ENCODE measurements around the gene TSHZ2. TPM values are rescaled to one million over a fixed set of nuclear protein-coding genes. Genes with fewer than 3 reads are reported as not detected.
"Not testable (repeated sequence)": the region's sequence is repeated elsewhere in the genome, so short reads cannot be mapped to it uniquely, and the experiment has no call there.

TSHZ2 gene
- total and polyA plus RNA-seq, 3 donors from 2014 or later, result 13.0 to 41.9 (median 40.4) TPM

DNA sequence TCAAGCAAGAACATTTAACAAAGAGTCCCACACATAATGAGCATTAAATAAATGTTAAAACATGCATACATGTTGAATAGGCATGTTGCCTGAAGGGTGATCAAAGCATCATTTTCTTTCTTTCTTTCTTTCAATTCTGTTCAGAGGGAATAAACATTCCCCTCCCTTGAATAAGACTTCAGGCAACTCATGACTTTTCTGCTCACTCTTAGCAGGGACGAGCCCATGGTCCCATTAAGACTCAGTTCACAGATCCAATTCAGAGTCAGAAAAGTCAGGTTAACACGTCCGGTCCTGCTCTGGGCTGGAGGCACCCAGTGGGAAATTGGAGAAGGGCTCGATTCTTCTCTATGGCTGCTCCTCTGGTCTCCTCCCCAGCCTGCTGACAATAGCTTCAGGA, 439.7 kb downstream of the TSHZ2 start:
- no peaks in the 10 kb centered on the region for H3K27me3 ChIP-seq
- peaks cover 33% of the 10 kb centered on the region for H3K4me1 ChIP-seq
- TF ChIP-seq, protein P1, sequence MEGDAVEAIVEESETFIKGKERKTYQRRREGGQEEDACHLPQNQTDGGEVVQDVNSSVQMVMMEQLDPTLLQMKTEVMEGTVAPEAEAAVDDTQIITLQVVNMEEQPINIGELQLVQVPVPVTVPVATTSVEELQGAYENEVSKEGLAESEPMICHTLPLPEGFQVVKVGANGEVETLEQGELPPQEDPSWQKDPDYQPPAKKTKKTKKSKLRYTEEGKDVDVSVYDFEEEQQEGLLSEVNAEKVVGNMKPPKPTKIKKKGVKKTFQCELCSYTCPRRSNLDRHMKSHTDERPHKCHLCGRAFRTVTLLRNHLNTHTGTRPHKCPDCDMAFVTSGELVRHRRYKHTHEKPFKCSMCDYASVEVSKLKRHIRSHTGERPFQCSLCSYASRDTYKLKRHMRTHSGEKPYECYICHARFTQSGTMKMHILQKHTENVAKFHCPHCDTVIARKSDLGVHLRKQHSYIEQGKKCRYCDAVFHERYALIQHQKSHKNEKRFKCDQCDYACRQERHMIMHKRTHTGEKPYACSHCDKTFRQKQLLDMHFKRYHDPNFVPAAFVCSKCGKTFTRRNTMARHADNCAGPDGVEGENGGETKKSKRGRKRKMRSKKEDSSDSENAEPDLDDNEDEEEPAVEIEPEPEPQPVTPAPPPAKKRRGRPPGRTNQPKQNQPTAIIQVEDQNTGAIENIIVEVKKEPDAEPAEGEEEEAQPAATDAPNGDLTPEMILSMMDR (IDR thresholded peaks at IDR 0.05), result no peak
- TF ChIP-seq POLR2A (IDR thresholded peaks at IDR 0.05), result no peak
- WGBS, 2 donors, result 28 to 46% methylated on average over 4 of the region's 4 CpGs
- DNase-seq, result no peak
- no peaks in the 10 kb centered on the region for H3K9me3 ChIP-seq
- H3K27ac ChIP-seq, result peak overlapping the region; percentile 17 to 26
- H3K36me3 ChIP-seq (ENCODE audit: low read depth, missing control alignments), result no peaks in the 10 kb centered on the region
- intact Hi-C loops (cut with DNase I; ENCODE audit: low total_unique reads), result no loop called here
- no peak overlapping the region for H3K4me3 ChIP-seq

DNA sequence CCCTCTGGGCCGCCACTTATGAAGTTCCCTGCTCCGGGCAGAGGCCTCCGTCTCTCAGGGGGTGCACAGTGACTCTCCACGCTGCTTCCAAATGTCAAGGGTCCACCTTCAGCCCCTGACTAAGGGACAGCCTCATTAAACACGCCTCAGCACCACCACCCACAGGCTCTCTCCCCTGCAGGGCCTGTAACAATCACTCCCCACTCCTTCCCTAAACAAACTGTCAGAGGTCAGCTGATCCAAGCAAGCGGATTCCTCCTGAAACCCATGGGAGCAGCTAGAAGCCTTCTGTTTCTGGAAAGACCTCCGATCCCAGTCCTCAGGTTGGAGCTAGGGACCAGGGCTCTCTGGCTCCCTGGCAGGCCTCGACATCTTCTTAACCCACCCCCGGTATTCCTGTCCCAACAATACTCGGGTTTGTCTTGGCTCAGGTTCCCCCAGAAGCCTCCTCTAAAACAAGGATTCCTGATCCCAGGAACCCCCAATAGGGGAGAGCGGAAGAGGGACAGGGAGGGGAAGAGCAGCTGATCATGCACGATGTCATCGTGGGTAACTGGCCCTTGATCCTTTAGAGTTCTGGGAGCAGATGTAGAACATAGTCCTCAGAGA, 440.5 kb downstream of the TSHZ2 start:
- intact Hi-C loops (cut with DNase I; ENCODE audit: low total_unique reads), result no loop called here
- Histone ChIP-seq H3K4me1 (peaks cover 33% of the 10 kb centered on the region), H3K36me3 (ENCODE audit: low read depth, missing control alignments) (no peaks in the 10 kb centered on the region), H3K4me3 (peak overlapping the region in 1 of 2 donors; percentile 3), H3K27me3 (no peaks in the 10 kb centered on the region), H3K9me3 (no peaks in the 10 kb centered on the region), H3K27ac (peak overlapping the region; percentile 17 to 26)
- no peak for DNase-seq
- WGBS, 2 donors, result 40 to 44% methylated on average over 12 to 13 of the region's 13 CpGs
- TF ChIP-seq, protein P1 (IDR thresholded peaks at IDR 0.05), result no peak
- no peak for TF ChIP-seq POLR2A (IDR thresholded peaks at IDR 0.05)

DNA sequence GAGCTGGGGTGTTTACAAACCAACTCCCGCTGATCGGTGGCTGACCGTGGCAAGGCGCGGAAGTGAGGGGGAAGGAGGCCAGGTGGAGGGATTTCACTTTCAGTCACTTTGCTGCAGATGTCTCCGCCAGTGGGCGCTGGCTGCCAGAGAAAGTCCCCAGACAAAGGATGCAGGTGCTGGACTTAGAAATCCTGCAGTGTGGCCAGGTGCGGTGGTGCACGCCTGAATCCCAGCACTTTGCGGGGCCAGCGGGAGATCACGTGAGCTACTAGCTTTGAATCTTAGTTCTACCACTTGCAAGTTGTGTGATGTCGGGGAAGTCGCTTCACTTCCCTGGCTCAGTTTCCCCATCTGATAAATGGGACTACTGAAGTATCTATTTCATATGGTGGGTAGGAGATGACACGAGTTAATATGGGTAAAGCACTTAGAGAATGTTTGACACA, 441.1 kb downstream of the TSHZ2 start:
- Histone ChIP-seq H3K4me1 (peaks cover 30% of the 10 kb centered on the region), H3K36me3 (ENCODE audit: low read depth, missing control alignments) (no peaks in the 10 kb centered on the region), H3K27me3 (no peaks in the 10 kb centered on the region), H3K4me3 (peak overlapping the region in 1 of 2 donors; percentile 3), H3K27ac (peak overlapping the region in 1 of 2 donors; percentile 17), H3K9me3 (no peaks in the 10 kb centered on the region)
- TF ChIP-seq, protein P1 (IDR thresholded peaks at IDR 0.05), result no peak
- TF ChIP-seq POLR2A (IDR thresholded peaks at IDR 0.05), result no peak
- 57 to 83% methylated on average over 15 of the region's 15 CpGs for WGBS, 2 donors
- peak; percentile 38 for DNase-seq
- intact Hi-C loops (cut with DNase I; ENCODE audit: low total_unique reads), result no loop called here

DNA sequence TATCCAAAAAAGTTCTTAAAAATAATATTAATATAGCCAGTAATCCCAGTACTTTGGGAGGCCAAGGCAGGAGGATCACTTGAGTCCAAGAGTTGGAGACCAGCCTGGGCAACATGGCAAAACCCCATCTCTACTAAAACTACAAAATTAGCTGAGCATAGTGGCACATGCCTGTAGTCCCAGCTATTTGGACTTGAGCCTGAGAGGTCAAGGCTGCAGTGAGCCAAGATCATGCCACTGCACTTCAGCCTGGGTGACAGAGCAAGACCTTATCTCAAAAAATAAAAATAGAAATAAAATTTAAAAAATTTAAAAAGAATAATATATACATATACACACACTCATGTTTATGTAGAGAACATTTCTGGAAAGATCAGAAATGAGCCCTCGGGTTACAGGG, 441.7 kb downstream of the TSHZ2 start:
- H3K4me3 ChIP-seq; H3K27ac ChIP-seq; H3K9me3 ChIP-seq; intact Hi-C loops (cut with DNase I; ENCODE audit: low total_unique reads); H3K27me3 ChIP-seq; H3K36me3 ChIP-seq (ENCODE audit: low read depth, missing control alignments); DNase-seq: not testable (repeated sequence)
- peaks cover 23% of the 10 kb centered on the region for H3K4me1 ChIP-seq
- WGBS, 2 donors, result 88 to 91% methylated on average over 1 of the region's 1 CpG

DNA sequence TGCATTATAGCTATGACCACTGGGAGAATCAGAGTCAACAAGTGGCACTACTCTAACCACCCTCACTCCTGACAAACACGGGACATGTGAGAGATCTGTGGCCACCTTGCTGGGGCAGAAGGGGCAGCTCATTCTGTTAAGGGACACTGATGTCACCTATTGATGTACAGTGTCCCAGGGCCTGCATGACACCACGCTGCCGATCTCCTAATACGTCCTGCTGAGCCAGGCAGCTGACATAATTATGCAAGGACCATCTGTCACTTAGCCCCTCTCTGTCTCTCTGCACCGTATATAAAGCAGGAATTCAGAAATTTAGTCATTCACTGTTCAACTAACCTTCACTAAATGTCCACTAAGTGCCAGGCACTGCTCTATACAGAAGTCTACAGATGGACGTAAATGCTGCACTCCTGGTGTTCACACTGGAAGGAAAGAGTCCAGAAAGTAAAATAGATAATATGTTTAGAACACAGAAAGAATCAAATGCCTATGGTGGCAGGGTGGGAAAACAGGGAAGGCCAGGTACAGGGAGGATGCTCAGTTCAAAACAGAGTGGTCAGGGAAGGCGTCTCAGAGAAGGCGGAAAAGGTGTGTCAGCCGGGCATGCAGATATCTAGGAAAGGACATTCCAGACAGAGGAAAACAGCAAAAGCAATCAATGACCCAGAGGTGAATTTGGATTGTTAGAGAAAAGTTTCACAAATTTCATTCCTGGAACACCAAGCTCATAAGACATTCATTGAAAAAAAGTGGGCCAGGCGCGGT, 447.7 kb downstream of the TSHZ2 start:
- no peak for DNase-seq
- Histone ChIP-seq H3K4me1 (peaks cover 7% of the 10 kb centered on the region), H3K27me3 (no peaks in the 10 kb centered on the region), H3K36me3 (ENCODE audit: low read depth, missing control alignments) (no peaks in the 10 kb centered on the region), H3K27ac (no peak overlapping the region), H3K9me3 (no peaks in the 10 kb centered on the region), H3K4me3 (no peak overlapping the region)
- WGBS, 2 donors, result 90 to 92% methylated on average over 11 of the region's 11 CpGs
- intact Hi-C loops (cut with DNase I; ENCODE audit: low total_unique reads), result no loop called here
- no peak for TF ChIP-seq POLR2A (IDR thresholded peaks at IDR 0.05)
- TF ChIP-seq, protein P1 (IDR thresholded peaks at IDR 0.05), result no peak

Measured in testis (tissue), 3 donors.